ENCODE results near the gene GOLGA6L26. TPM values are rescaled to one million over a fixed set of nuclear protein-coding genes. Genes with fewer than 3 reads are reported as not detected.
"Not testable (repeated sequence)": the region's sequence is repeated elsewhere in the genome, so short reads cannot be mapped to it uniquely, and the experiment has no call there.

The GOLGA6L26 gene
- polyA plus RNA-seq, 1 donor (not counting 4 experiments of a cell fraction or from before 2014, with no cell fraction given) = not detected

DNA sequence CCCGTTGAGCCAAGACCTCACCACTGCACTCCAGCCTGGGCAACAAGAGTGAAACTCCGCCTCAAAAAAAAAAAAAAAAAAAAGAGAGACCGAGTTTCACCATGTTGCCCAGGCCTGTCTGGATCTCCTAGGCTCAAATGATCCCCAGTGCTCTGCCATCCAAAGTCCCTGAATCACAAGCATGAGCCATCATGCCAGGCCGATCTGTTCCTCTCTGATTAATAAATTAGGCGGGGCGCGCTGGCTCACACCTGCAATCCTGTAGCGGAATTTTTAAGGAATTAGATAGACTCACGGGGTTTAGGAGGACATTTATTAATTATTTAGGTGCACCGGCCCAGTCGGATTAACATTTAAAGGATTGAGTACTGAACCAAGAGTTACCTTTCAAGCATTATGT lies 40.2 kb upstream of the GOLGA6L26 start:
- DNase-seq (ENCODE audit: low read depth, low spot score); FAIRE-seq; H3K9me1 ChIP-seq (ENCODE audit: control insufficient read depth, extremely low read depth, insufficient read depth, low read length); H2AFZ ChIP-seq (ENCODE audit: control insufficient read depth, low read length); H3K4me1 ChIP-seq (ENCODE audit: control insufficient read depth, extremely low read depth, insufficient read depth, low read length); H3K4me3 ChIP-seq (ENCODE audit: control insufficient read depth in 2 of 3, extremely low read depth in 1 of 3, insufficient read depth in 2 of 3, low read depth in 1 of 3, low read length in 3 of 3); H4K20me1 ChIP-seq (ENCODE audit: control insufficient read depth, extremely low read depth, insufficient read depth, low read length); dilution Hi-C loops (cut with MboI; ENCODE audit: extremely low pct_ligation_motif_present, low sequenced_read_pairs); H3K79me2 ChIP-seq (ENCODE audit: control insufficient read depth, insufficient read depth, low read length); H3K4me2 ChIP-seq (ENCODE audit: control insufficient read depth, extremely low read depth, insufficient read depth, low read depth, low read length); H3K27ac ChIP-seq (ENCODE audit: control insufficient read depth, insufficient read depth, low read length); H3K27me3 ChIP-seq (ENCODE audit: control insufficient read depth, extremely low read depth, insufficient read depth, low read length); H3K9me3 ChIP-seq (ENCODE audit: control insufficient read depth, low read depth, low read length); H3K36me3 ChIP-seq (ENCODE audit: control insufficient read depth in 2 of 2, extremely low read depth in 1 of 2, insufficient read depth in 2 of 2, low read length in 2 of 2); H3K9ac ChIP-seq (ENCODE audit: control insufficient read depth, extremely low read depth, insufficient read depth, low read length): not testable (repeated sequence)

DNA sequence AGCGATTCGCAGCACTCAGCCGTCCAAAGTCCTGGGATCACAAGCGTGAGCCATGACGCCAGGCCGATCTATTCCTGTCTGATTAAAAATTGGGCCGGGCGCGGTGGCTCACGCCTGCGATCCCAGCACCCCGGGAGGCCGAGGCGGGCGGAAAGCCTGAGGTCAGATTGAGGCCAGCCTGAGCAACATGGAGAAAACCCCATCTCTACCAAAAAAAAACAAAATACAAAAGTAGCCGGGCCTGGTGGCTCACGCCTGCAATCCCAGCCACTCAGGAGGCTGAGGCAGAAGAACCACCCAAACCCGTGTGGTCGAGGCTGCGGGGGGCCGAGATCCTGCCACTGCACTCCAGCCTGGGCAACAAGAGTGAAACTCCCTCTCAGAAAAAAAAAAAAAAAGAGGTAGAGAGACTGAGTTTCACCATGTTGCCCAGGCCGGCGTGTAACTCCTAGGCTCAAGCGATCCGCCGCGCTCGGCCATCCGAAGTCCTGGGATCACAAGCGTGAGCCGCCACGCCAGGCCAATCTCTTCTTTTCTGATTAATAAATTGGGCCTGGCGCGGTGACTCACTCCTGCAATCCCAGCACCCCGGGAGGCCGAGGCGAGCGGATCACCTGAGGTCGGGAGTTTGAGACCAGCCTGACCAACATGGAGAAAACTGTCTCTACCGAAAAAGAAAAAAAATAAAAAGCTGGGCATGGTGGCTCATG lies 39.0 kb upstream of the GOLGA6L26 start:
- not testable (repeated sequence) for H3K27ac ChIP-seq (ENCODE audit: control insufficient read depth, insufficient read depth, low read length); DNase-seq (ENCODE audit: low read depth, low spot score)

DNA sequence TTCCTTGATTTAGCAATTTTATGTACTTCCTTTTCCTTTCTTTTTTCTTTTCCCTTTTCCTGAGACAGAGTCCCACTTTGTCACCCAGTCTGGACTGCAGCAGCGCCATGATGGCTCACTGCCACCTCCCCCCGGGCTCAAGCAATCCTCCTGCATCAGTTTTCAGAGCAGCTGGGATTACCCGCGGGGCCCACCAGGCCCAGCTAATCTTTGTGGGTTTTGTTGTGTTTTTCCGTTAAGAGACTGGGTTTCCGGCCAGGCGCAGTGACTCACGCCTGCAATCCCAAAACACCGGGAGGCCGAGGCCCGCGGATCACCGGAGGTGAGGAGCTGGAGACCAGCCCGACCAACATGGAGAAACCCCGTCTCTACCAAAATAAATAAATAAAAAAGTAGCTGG lies 38.3 kb upstream of the GOLGA6L26 start:
- Histone ChIP-seq H3K4me3 (ENCODE audit: control insufficient read depth in 2 of 3, extremely low read depth in 1 of 3, insufficient read depth in 2 of 3, low read depth in 1 of 3, low read length in 3 of 3) (no peak overlapping the region), H3K9me3 (ENCODE audit: control insufficient read depth, low read depth, low read length) (no peaks in the 10 kb centered on the region), H3K36me3 (ENCODE audit: control insufficient read depth in 2 of 2, extremely low read depth in 1 of 2, insufficient read depth in 2 of 2, low read length in 2 of 2) (no peaks in the 10 kb centered on the region), H3K9me1 (ENCODE audit: control insufficient read depth, extremely low read depth, insufficient read depth, low read length) (no peaks in the 10 kb centered on the region), H2AFZ (ENCODE audit: control insufficient read depth, low read length) (no peak overlapping the region), H4K20me1 (ENCODE audit: control insufficient read depth, extremely low read depth, insufficient read depth, low read length) (no peaks in the 10 kb centered on the region), H3K79me2 (ENCODE audit: control insufficient read depth, insufficient read depth, low read length) (no peaks in the 10 kb centered on the region), H3K4me1 (ENCODE audit: control insufficient read depth, extremely low read depth, insufficient read depth, low read length) (no peaks in the 10 kb centered on the region), H3K9ac (ENCODE audit: control insufficient read depth, extremely low read depth, insufficient read depth, low read length) (no peak overlapping the region), H3K4me2 (ENCODE audit: control insufficient read depth, extremely low read depth, insufficient read depth, low read depth, low read length) (no peak overlapping the region), H3K27me3 (ENCODE audit: control insufficient read depth, extremely low read depth, insufficient read depth, low read length) (no peaks in the 10 kb centered on the region), H3K27ac (ENCODE audit: control insufficient read depth, insufficient read depth, low read length) (no peak overlapping the region)
- DNase-seq (ENCODE audit: low read depth, low spot score) (no peak), FAIRE-seq (no peak)
- TF ChIP-seq EZH2 (IDR thresholded peaks at IDR 0.05; ENCODE audit: low read length) = no peak
- dilution Hi-C loops (cut with MboI; ENCODE audit: extremely low pct_ligation_motif_present, low sequenced_read_pairs) = no loop called here

More for the DNA sequence above, 39.0 kb upstream of the GOLGA6L26 start:
- H3K4me3 ChIP-seq (ENCODE audit: control insufficient read depth in 2 of 3, extremely low read depth in 1 of 3, insufficient read depth in 2 of 3, low read depth in 1 of 3, low read length in 3 of 3); H3K9me3 ChIP-seq (ENCODE audit: control insufficient read depth, low read depth, low read length); H4K20me1 ChIP-seq (ENCODE audit: control insufficient read depth, extremely low read depth, insufficient read depth, low read length); H3K4me2 ChIP-seq (ENCODE audit: control insufficient read depth, extremely low read depth, insufficient read depth, low read depth, low read length); H3K79me2 ChIP-seq (ENCODE audit: control insufficient read depth, insufficient read depth, low read length); H3K4me1 ChIP-seq (ENCODE audit: control insufficient read depth, extremely low read depth, insufficient read depth, low read length); H2AFZ ChIP-seq (ENCODE audit: control insufficient read depth, low read length); dilution Hi-C loops (cut with MboI; ENCODE audit: extremely low pct_ligation_motif_present, low sequenced_read_pairs); H3K27me3 ChIP-seq (ENCODE audit: control insufficient read depth, extremely low read depth, insufficient read depth, low read length); H3K9me1 ChIP-seq (ENCODE audit: control insufficient read depth, extremely low read depth, insufficient read depth, low read length); H3K36me3 ChIP-seq (ENCODE audit: control insufficient read depth in 2 of 2, extremely low read depth in 1 of 2, insufficient read depth in 2 of 2, low read length in 2 of 2); FAIRE-seq; H3K9ac ChIP-seq (ENCODE audit: control insufficient read depth, extremely low read depth, insufficient read depth, low read length): not testable (repeated sequence)

DNA sequence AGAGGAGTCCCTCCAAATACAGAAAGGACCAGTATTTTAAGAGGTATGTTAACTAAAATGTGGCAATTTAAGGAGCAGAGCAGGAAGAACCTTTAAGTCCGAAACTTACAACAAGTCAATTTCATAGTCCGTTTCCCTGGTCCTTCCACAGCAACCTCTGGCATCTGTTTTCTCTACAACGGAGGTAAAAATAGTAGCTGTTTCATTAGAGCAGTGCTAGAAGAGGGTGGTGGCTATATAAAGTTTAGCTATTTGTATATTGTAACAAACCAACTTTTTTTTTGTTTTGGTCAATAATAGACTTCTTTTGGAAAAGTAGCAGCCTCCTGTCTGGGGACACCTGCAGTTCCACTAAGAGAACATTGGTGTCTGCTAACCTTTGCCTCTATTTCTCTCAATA lies 37.9 kb upstream of the GOLGA6L26 start:
- H3K4me3 ChIP-seq (ENCODE audit: control insufficient read depth in 2 of 3, extremely low read depth in 1 of 3, insufficient read depth in 2 of 3, low read depth in 1 of 3, low read length in 3 of 3); H4K20me1 ChIP-seq (ENCODE audit: control insufficient read depth, extremely low read depth, insufficient read depth, low read length); H3K79me2 ChIP-seq (ENCODE audit: control insufficient read depth, insufficient read depth, low read length); H3K4me1 ChIP-seq (ENCODE audit: control insufficient read depth, extremely low read depth, insufficient read depth, low read length); H3K36me3 ChIP-seq (ENCODE audit: control insufficient read depth in 2 of 2, extremely low read depth in 1 of 2, insufficient read depth in 2 of 2, low read length in 2 of 2); H3K9ac ChIP-seq (ENCODE audit: control insufficient read depth, extremely low read depth, insufficient read depth, low read length); H3K9me1 ChIP-seq (ENCODE audit: control insufficient read depth, extremely low read depth, insufficient read depth, low read length); H3K27ac ChIP-seq (ENCODE audit: control insufficient read depth, insufficient read depth, low read length); H3K4me2 ChIP-seq (ENCODE audit: control insufficient read depth, extremely low read depth, insufficient read depth, low read depth, low read length); DNase-seq (ENCODE audit: low read depth, low spot score); dilution Hi-C loops (cut with MboI; ENCODE audit: extremely low pct_ligation_motif_present, low sequenced_read_pairs); H3K9me3 ChIP-seq (ENCODE audit: control insufficient read depth, low read depth, low read length); H2AFZ ChIP-seq (ENCODE audit: control insufficient read depth, low read length); FAIRE-seq; H3K27me3 ChIP-seq (ENCODE audit: control insufficient read depth, extremely low read depth, insufficient read depth, low read length): not testable (repeated sequence)

DNA sequence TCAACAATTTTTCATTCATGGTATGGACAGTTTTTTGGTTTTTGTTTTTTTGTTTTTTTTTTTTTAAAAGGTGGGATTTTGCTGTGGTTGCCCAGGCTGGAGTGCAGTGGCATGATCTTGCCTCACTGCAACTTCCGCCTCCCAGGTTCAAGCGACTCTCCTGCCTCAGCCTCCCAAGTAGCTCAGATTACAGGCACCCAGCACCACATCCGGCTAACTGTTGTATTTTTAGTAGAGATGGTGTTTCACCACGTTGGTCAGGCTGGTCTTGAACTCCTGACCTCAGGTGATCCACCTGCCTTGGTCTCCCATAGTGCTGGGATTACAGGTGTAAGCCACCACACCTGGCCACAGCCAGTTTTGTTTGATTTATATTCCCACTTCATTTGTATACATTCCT lies 37.1 kb upstream of the GOLGA6L26 start:
- DNase-seq (ENCODE audit: low read depth, low spot score); H3K4me2 ChIP-seq (ENCODE audit: control insufficient read depth, extremely low read depth, insufficient read depth, low read depth, low read length); H3K79me2 ChIP-seq (ENCODE audit: control insufficient read depth, insufficient read depth, low read length); H3K9me3 ChIP-seq (ENCODE audit: control insufficient read depth, low read depth, low read length); dilution Hi-C loops (cut with MboI; ENCODE audit: extremely low pct_ligation_motif_present, low sequenced_read_pairs); H3K9ac ChIP-seq (ENCODE audit: control insufficient read depth, extremely low read depth, insufficient read depth, low read length); H3K36me3 ChIP-seq (ENCODE audit: control insufficient read depth in 2 of 2, extremely low read depth in 1 of 2, insufficient read depth in 2 of 2, low read length in 2 of 2); H3K9me1 ChIP-seq (ENCODE audit: control insufficient read depth, extremely low read depth, insufficient read depth, low read length); H4K20me1 ChIP-seq (ENCODE audit: control insufficient read depth, extremely low read depth, insufficient read depth, low read length); FAIRE-seq; H3K4me1 ChIP-seq (ENCODE audit: control insufficient read depth, extremely low read depth, insufficient read depth, low read length); H3K4me3 ChIP-seq (ENCODE audit: control insufficient read depth in 2 of 3, extremely low read depth in 1 of 3, insufficient read depth in 2 of 3, low read depth in 1 of 3, low read length in 3 of 3); H3K27ac ChIP-seq (ENCODE audit: control insufficient read depth, insufficient read depth, low read length); H3K27me3 ChIP-seq (ENCODE audit: control insufficient read depth, extremely low read depth, insufficient read depth, low read length); H2AFZ ChIP-seq (ENCODE audit: control insufficient read depth, low read length): not testable (repeated sequence)
